H1 (cell line): ENCODE measurements around the gene KNDC1. TPM values are rescaled to one million over a fixed set of nuclear protein-coding genes. Genes with fewer than 3 reads are reported as not detected.

Experiments
- CTCF ChIA-PET: fragments of 300-600 bp; sonication (Branson Sonifier 250); formaldehyde crosslinking; loops from one replicate; lab custom pipeline; 2021; ENCODE audit not compliant: partially characterized antibody; lab: Charles Lee
- POLR2A ChIA-PET: fragments of 300-600 bp; sonication (Branson Sonifier 250); formaldehyde crosslinking; loops from one replicate; lab custom pipeline; 2021; ENCODE audit warnings: inconsistent platforms; ENCODE audit not compliant: partially characterized antibody; lab: Charles Lee
- DNase-seq, 2 experiments: peaks; one replicate each; pipeline versions ENCODE4 v3.0.0 to v3.0.0-alpha.2; 2010 to 2022; ENCODE audit warnings: low spot score in 2 of 2, low read depth in 1 of 2, mixed read lengths in 1 of 2
- FAIRE-seq: peaks from 2 replicates; lab custom pipeline; 2011; peaks lifted over from hg19 to GRCh38; lab: Jason Lieb, UNC
- H2AFZ ChIP-seq: 2 replicates; pipeline ENCODE4 v1.8.1; 2012; ENCODE audit warnings: low read length, inconsistent platforms
- H2AK5ac ChIP-seq: 2 replicates; pipeline ENCODE4 v1.6.1; 2013; ENCODE audit warnings: low read depth, low read length
- H2BK120ac ChIP-seq: replicated peaks from 2 replicates; pipeline ENCODE3; 2013; ENCODE audit warnings: low read depth, low read length, inconsistent platforms
- H2BK12ac ChIP-seq: 2 replicates; pipeline ENCODE4 v1.6.1; 2013; ENCODE audit warnings: low read depth, low read length
- H2BK15ac ChIP-seq: 2 replicates; pipeline ENCODE4 v1.6.1; 2013; ENCODE audit warnings: low read length
- H2BK20ac ChIP-seq: 2 replicates; pipeline ENCODE4 v1.6.1; 2013; ENCODE audit warnings: low read length
- H2BK5ac ChIP-seq: 2 replicates; pipeline ENCODE4 v1.6.1; 2013; ENCODE audit warnings: low read depth, low read length
- H3K14ac ChIP-seq: 2 replicates; pipeline ENCODE4 v1.6.1; 2013; ENCODE audit warnings: inconsistent platforms; ENCODE audit not compliant: insufficient read length
- H3K18ac ChIP-seq: 2 replicates; pipeline ENCODE4 v1.6.1; 2013; ENCODE audit warnings: low read length; ENCODE audit errors: extremely low read depth
- H3K23ac ChIP-seq: 2 replicates; pipeline ENCODE4 v1.6.1; 2013; ENCODE audit warnings: inconsistent platforms; ENCODE audit not compliant: insufficient read length
- H3K23me2 ChIP-seq: 2 replicates; pipeline ENCODE4 v1.6.1; 2013; ENCODE audit warnings: low read depth, low read length
- H3K27ac ChIP-seq: 2 replicates; pipeline ENCODE4 v1.6.1; 2011; ENCODE audit warnings: low read depth, low read length, inconsistent platforms
- H3K27me3 ChIP-seq, 4 experiments: replicated peaks in 1 of 4; 1 replicate in 1 of 4; 2 replicates in 3 of 4; pipeline versions ENCODE4 v1.6.1 to v1.8.1; 2011 to 2013; ENCODE audit warnings: low read length in 3 of 4, mild to moderate bottlenecking in 3 of 4, inconsistent platforms in 2 of 4, mixed read lengths in 2 of 4, moderate library complexity in 1 of 4; ENCODE audit not compliant: control insufficient read depth in 3 of 4, insufficient read depth in 3 of 4; ENCODE audit errors: extremely low read depth in 1 of 4
- H3K36me3 ChIP-seq, 4 experiments: 2 replicates each; pipeline versions ENCODE4 v1.6.1 to v1.8.1; 2011 to 2013; ENCODE audit warnings: mild to moderate bottlenecking in 4 of 4, low read length in 3 of 4, moderate library complexity in 2 of 4, control low read depth in 1 of 4, inconsistent platforms in 1 of 4; ENCODE audit not compliant: insufficient read depth in 4 of 4, control insufficient read depth in 2 of 4
- H3K4ac ChIP-seq: replicated peaks from 2 replicates; pipeline ENCODE3; 2013; ENCODE audit warnings: low read length, low read depth, mixed read lengths, inconsistent platforms; ENCODE audit not compliant: insufficient read length
- H3K4me1 ChIP-seq, 4 experiments: replicated peaks in 1 of 4; 1 replicate in 1 of 4; 2 replicates in 3 of 4; pipeline versions ENCODE4 v1.6.1 to v1.8.1; 2011 to 2013; ENCODE audit warnings: low read length in 3 of 4, inconsistent platforms in 2 of 4, mixed read lengths in 1 of 4; ENCODE audit not compliant: insufficient read depth in 4 of 4, control insufficient read depth in 3 of 4
- H3K4me2 ChIP-seq, 2 experiments: 2 replicates each; pipeline versions ENCODE4 v1.6.1 to v1.8.1; 2011 to 2013; ENCODE audit warnings: low read depth in 2 of 2, low read length in 2 of 2, control low read depth in 1 of 2, inconsistent platforms in 1 of 2, mild to moderate bottlenecking in 1 of 2; ENCODE audit not compliant: insufficient read depth in 1 of 2
- H3K4me3 ChIP-seq, 4 experiments: fragments of 200-600, 300-600 bp in 1 of 4; sonication (generic), shearing (Covaris generic), sonication (Bioruptor Twin) in 1 of 4; 2 replicates each; pipeline versions ENCODE4 v1.5.1 to v1.8.1; 2011 to 2016; ENCODE audit warnings: low read length in 4 of 4, low read depth in 3 of 4, control low read depth in 2 of 4, inconsistent platforms in 2 of 4, mild to moderate bottlenecking in 2 of 4, mixed read lengths in 1 of 4, moderate library complexity in 1 of 4; ENCODE audit not compliant: insufficient read depth in 2 of 4; ENCODE audit errors: extremely low read depth in 1 of 4
- H3K56ac ChIP-seq: replicated peaks from 2 replicates; pipeline ENCODE3; 2013; ENCODE audit warnings: low read depth, mild to moderate bottlenecking, mixed read lengths, low read length, inconsistent platforms; ENCODE audit not compliant: insufficient read length
- H3K79me1 ChIP-seq: 2 replicates; pipeline ENCODE4 v1.6.1; 2013; ENCODE audit warnings: low read depth, low read length, control low read depth
- H3K79me2 ChIP-seq, 2 experiments: 2 replicates each; pipeline versions ENCODE4 v1.6.1 to v1.8.1; 2012 to 2013; ENCODE audit warnings: low read length in 2 of 2, mild to moderate bottlenecking in 2 of 2, inconsistent platforms in 1 of 2; ENCODE audit not compliant: insufficient read depth in 2 of 2, control insufficient read depth in 1 of 2
- H3K9ac ChIP-seq, 4 experiments: replicated peaks in 1 of 4; 1 replicate in 1 of 4; 2 replicates in 3 of 4; pipeline versions ENCODE4 v1.6.1 to v1.8.1; 2011 to 2013; ENCODE audit warnings: low read depth in 3 of 4, low read length in 3 of 4, control low read depth in 2 of 4, mild to moderate bottlenecking in 2 of 4, moderate library complexity in 2 of 4, inconsistent platforms in 1 of 4; ENCODE audit errors: extremely low read depth in 1 of 4
- H3K9me3 ChIP-seq, 2 experiments: 2 replicates each; pipeline versions ENCODE4 v1.6.1 to v1.8.1; 2012 to 2013; ENCODE audit warnings: mild to moderate bottlenecking in 2 of 2, moderate library complexity in 2 of 2, control low read depth in 1 of 2, inconsistent platforms in 1 of 2, low read depth in 1 of 2, low read length in 1 of 2, mixed read lengths in 1 of 2; ENCODE audit not compliant: insufficient read depth in 2 of 2
- H4K20me1 ChIP-seq, 2 experiments: replicated peaks in 1 of 2; 2 replicates each; pipeline versions ENCODE3 to v1.8.1; 2011 to 2013; ENCODE audit warnings: inconsistent platforms in 2 of 2, low read length in 2 of 2, mild to moderate bottlenecking in 1 of 2; ENCODE audit not compliant: insufficient read depth in 2 of 2, control insufficient read depth in 1 of 2
- H4K5ac ChIP-seq: 2 replicates; pipeline ENCODE4 v1.6.1; 2013; ENCODE audit warnings: low read length, low read depth, mixed read lengths, inconsistent platforms; ENCODE audit not compliant: insufficient read length
- H4K8ac ChIP-seq: 2 replicates; pipeline ENCODE4 v1.8.0; 2013; ENCODE audit warnings: mild to moderate bottlenecking, moderate library complexity, low read length, inconsistent platforms; ENCODE audit not compliant: insufficient read depth; ENCODE audit errors: extremely low read depth
- H4K91ac ChIP-seq: replicated peaks from 2 replicates; pipeline ENCODE3; 2013; ENCODE audit warnings: low read length, mixed read lengths, inconsistent platforms; ENCODE audit not compliant: insufficient read length
- CEBPB ChIP-seq: IDR thresholded peaks from 2 replicates; pipeline ENCODE4 v1.6.1; 2012; ENCODE audit warnings: low read depth, low read length
- CHD1 ChIP-seq: IDR thresholded peaks from 2 replicates; pipeline ENCODE4 v1.6.1; 2012; ENCODE audit warnings: low read depth, low read length, improper control_type of control experiment
- GABPA ChIP-seq: IDR thresholded peaks from 2 replicates; pipeline ENCODE4 v1.6.1; 2011; ENCODE audit warnings: mild to moderate bottlenecking, low read length, moderate library complexity, borderline replicate concordance; ENCODE audit not compliant: insufficient read depth
- POLR2AphosphoS5 ChIP-seq: IDR thresholded peaks from 2 replicates; pipeline ENCODE4 v1.6.1; 2011; ENCODE audit warnings: low read depth, low read length
- POU5F1 ChIP-seq: IDR thresholded peaks from 2 replicates; pipeline ENCODE4 v1.6.1; 2011; ENCODE audit warnings: low read depth, mild to moderate bottlenecking, low read length, moderate library complexity
- SP1 ChIP-seq: IDR thresholded peaks from 2 replicates; pipeline ENCODE4 v1.6.1; 2011; ENCODE audit warnings: low read depth, low read length
- WGBS, 2 experiments: shearing (Covaris generic) in 1 of 2; methylation state at CpG; one replicate each; pipeline versions ENCODE4 v1.1.6 to v1.1.7; 2013 to 2015; ENCODE audit warnings: low lambda C conversion rate in 2 of 2, mixed read lengths in 2 of 2, inconsistent platforms in 1 of 2, low coverage in 1 of 2, missing lambda C conversion rate in 1 of 2; ENCODE audit not compliant: insufficient replicate concordance in 2 of 2, insufficient coverage in 1 of 2, insufficient read length in 1 of 2; ENCODE audit errors: extremely low coverage in 1 of 2, missing lambda C conversion rate in 1 of 2; 5-methylcytosine and 5-hydroxymethylcytosine counted together
- polyA plus RNA-seq, 7 experiments: library from polyadenylated mRNA; depleted of rRNA in 3 of 7; stranded (reverse) in 5 of 7; unstranded in 2 of 7; fragments of >200 nt in 5 of 7; fragments of 200-250 nt in 2 of 7; gene quantifications; 1 replicate in 5 of 7; 2 replicates in 1 of 7; 4 replicates in 1 of 7; pipeline versions ENCODE4 v1.2.1 to v1.2.3, GENCODE V29; 2011 to 2013; ENCODE audit warnings: missing spikeins in 2 of 7, mixed read lengths in 2 of 7
- total RNA-seq: library from RNA; stranded (reverse); fragmentation: NEBNext Ultra II Directional; extraction: Animal tissue kit (Norgen Biotek cat#: 25700); gene quantifications from 2 replicates; pipeline ENCODE4 v1.2.1, GENCODE V29; 2021
- TF ChIP-seq, protein P1 (sequence below), 3 experiments: IDR thresholded peaks; 1 replicate in 2 of 3; 2 replicates in 1 of 3; pipeline versions ENCODE4 v1.5.1 to v1.6.1; 2011; ENCODE audit warnings: low read length in 3 of 3, mild to moderate bottlenecking in 3 of 3, inconsistent platforms in 2 of 3, low read depth in 1 of 3, moderate library complexity in 1 of 3; ENCODE audit not compliant: insufficient read depth in 1 of 3; ENCODE audit errors: control extremely low read depth in 1 of 3
- TF ChIP-seq, protein P2 (sequence below): IDR thresholded peaks from 2 replicates; pipeline ENCODE4 v1.6.1; 2012; ENCODE audit warnings: low read length, inconsistent platforms

KNDC1 gene
- total and polyA plus RNA-seq, 2 of the 8 experiments (the other 6 are each of a cell fraction or from before 2014, with no cell fraction given), result 7.5 to 16.7 TPM

DNA sequence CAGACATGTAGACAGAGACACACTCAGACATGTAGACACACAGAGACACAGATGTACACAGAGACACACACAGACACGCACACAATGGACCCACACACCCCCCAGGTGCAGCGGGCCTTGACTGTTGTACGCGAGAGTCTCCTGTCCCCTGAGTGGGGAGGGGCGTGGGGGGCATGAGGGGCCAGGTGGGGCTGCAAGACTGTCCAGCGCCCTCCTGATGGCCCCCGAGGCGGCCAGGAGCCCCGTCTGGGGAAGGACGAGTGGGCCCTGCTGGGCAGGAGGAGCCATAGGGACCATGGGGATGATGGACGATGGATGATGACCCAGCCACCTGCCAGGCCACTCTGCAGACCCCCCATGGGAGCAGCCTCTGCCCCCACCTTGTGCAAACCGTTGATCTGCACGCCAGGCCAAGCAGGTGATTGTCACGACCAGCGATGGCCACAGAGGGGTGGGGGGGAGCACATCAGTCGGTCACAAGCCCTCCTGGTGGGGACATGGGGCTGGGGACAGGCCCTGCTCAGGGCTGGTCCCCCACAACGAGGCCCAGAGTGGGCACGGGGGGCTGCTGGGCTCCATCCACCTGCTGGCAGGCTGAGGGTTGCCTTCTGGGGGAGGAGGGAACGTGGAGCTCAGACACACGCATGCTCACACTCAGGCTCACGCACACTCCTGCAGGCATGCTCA lies 89.2 kb downstream of the KNDC1 start:
- H2AK5ac ChIP-seq, result 0 out of 2 replicates have a peak overlapping the region, but pooled peaks have one; percentile 86
- no peaks in the 10 kb centered on the region for H3K9me3 ChIP-seq
- H3K27ac ChIP-seq, result no peak overlapping the region
- H3K4me1 ChIP-seq, result peaks cover 0 to 15% (median 8%) of the 10 kb centered on the region in 4 experiments; a peak in 5 of 7 replicates
- FAIRE-seq (no peak), DNase-seq (no peak)
- 0 out of 2 replicates have a peak, but pooled peaks cover 1% of the 10 kb centered on the region for H3K23me2 ChIP-seq
- no peak overlapping the region for H3K4ac ChIP-seq
- H3K9ac ChIP-seq, result no peak overlapping the region
- no peak overlapping the region for H4K5ac ChIP-seq
- peak overlapping the region; percentile 84; the same call in 1 of the 2 replicates for H2BK12ac ChIP-seq
- no peak overlapping the region for H3K4me2 ChIP-seq
- no peak for TF ChIP-seq POLR2AphosphoS5
- TF ChIP-seq, protein P1, sequence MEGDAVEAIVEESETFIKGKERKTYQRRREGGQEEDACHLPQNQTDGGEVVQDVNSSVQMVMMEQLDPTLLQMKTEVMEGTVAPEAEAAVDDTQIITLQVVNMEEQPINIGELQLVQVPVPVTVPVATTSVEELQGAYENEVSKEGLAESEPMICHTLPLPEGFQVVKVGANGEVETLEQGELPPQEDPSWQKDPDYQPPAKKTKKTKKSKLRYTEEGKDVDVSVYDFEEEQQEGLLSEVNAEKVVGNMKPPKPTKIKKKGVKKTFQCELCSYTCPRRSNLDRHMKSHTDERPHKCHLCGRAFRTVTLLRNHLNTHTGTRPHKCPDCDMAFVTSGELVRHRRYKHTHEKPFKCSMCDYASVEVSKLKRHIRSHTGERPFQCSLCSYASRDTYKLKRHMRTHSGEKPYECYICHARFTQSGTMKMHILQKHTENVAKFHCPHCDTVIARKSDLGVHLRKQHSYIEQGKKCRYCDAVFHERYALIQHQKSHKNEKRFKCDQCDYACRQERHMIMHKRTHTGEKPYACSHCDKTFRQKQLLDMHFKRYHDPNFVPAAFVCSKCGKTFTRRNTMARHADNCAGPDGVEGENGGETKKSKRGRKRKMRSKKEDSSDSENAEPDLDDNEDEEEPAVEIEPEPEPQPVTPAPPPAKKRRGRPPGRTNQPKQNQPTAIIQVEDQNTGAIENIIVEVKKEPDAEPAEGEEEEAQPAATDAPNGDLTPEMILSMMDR (IDR thresholded peaks at IDR 0.05; ENCODE audit: control extremely low read depth in 1 of 3, insufficient read depth in 1 of 3, low read depth in 1 of 3, low read length in 3 of 3), result peak in 1 of 3 experiments; percentile 16; a peak in 1 of 4 replicates
- TF ChIP-seq SP1, result no peak
- TF ChIP-seq GABPA, result no peak
- TF ChIP-seq POU5F1, result no peak
- TF ChIP-seq CEBPB, result no peak
- TF ChIP-seq, protein P2, sequence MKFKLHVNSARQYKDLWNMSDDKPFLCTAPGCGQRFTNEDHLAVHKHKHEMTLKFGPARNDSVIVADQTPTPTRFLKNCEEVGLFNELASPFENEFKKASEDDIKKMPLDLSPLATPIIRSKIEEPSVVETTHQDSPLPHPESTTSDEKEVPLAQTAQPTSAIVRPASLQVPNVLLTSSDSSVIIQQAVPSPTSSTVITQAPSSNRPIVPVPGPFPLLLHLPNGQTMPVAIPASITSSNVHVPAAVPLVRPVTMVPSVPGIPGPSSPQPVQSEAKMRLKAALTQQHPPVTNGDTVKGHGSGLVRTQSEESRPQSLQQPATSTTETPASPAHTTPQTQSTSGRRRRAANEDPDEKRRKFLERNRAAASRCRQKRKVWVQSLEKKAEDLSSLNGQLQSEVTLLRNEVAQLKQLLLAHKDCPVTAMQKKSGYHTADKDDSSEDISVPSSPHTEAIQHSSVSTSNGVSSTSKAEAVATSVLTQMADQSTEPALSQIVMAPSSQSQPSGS, result no peak
- no peak for TF ChIP-seq CHD1
- TF ChIP-seq, all 59 proteins: peak for 1
- Histone ChIP-seq H3K23ac (no peak overlapping the region), H3K56ac (no peak overlapping the region), H3K14ac (no peak overlapping the region), H2BK15ac (peak overlapping the region; percentile 92; the same call in 1 of the 2 replicates), H3K79me2 (no peaks in the 10 kb centered on the region), H2BK120ac (no peak overlapping the region), H3K4me3 (no peak overlapping the region), H3K36me3 (no peaks in the 10 kb centered on the region), H3K27me3 (no peaks in the 10 kb centered on the region; a peak in 3 of 7 replicates), H3K18ac (no peak overlapping the region), H2BK5ac (peak overlapping the region; percentile 49; the same call in 1 of the 2 replicates), H4K91ac (peak overlapping the region; percentile 91), H2BK20ac (peak overlapping the region; percentile 61; the same call in 1 of the 2 replicates), H4K20me1 (peaks cover 0 to 2% of the 10 kb centered on the region in 2 experiments), H4K8ac (no peak overlapping the region), H3K79me1 (0 out of 2 replicates have a peak, but pooled peaks cover 2% of the 10 kb centered on the region), H2AFZ (no peak overlapping the region)
- ChIA-PET POLR2A (no interaction called here), CTCF (interaction anchor here (0.7 to 0.9 kb wide), 2 partner anchors 10 to 18 kb away, joined by 3 read pairs; no protein-coding TSS in a partner anchor)
- 85% methylated on average over 12 of the region's 21 CpGs; no CpG with 5 or more reads in 1 of the 2 experiments for WGBS, 2 experiments
